GM15510 (cell line): Measurements from ENCODE around the gene DUSP16.

Experiments used
- POLR2A ChIP-seq: IDR thresholded peaks from 3 replicates; pipeline ENCODE4 v1.6.1; 2011; ENCODE audit warnings: borderline replicate concordance; ENCODE audit not compliant: insufficient read length; ENCODE audit errors: extremely low read depth

DUSP16 gene

GRCh38 chr12:12587878-12588277 lies 25.2 kb upstream of the DUSP16 start:
- no peak for TF ChIP-seq POLR2A

DNA sequence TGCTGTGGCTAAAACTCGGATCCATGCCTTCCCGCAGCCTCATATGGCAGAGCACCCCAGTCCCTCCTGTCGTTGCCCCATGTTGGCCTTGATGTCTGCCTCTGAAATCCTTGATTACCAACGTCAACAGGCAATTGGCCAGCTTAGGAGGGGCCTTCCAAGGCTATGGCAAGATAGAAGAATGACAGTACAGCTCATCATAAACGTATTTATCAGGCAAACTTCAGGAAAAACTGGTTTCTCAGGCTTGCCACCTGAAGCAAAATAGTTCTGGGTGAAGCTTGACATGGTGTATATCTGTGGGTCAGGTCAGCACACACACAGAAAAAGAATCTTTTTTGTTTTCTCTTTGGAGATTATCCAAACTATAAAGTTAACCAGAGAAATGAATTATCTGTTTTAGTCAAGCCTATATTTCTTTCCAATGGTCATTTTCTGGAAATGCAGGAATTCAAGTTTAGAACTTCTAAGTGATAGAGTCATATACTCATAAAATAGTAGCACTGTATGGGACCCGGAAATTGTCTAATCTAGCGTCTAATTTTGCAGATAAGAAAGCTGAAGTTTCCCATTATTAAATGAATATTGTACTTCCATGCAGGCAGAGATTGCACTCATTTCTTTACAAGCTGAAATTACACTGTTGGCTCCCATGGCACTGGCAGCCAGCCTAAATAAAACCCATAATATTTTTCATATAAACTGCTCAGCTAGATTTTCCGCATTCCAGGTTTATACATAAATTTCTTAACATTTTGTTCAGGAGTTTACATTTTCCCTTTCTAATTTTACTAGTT lies 24.4 kb upstream of the DUSP16 start:
- TF ChIP-seq POLR2A = no peak

GRCh38 chr12:12585115-12585863 lies 22.6 kb upstream of the DUSP16 start:
- TF ChIP-seq POLR2A = no peak

DNA sequence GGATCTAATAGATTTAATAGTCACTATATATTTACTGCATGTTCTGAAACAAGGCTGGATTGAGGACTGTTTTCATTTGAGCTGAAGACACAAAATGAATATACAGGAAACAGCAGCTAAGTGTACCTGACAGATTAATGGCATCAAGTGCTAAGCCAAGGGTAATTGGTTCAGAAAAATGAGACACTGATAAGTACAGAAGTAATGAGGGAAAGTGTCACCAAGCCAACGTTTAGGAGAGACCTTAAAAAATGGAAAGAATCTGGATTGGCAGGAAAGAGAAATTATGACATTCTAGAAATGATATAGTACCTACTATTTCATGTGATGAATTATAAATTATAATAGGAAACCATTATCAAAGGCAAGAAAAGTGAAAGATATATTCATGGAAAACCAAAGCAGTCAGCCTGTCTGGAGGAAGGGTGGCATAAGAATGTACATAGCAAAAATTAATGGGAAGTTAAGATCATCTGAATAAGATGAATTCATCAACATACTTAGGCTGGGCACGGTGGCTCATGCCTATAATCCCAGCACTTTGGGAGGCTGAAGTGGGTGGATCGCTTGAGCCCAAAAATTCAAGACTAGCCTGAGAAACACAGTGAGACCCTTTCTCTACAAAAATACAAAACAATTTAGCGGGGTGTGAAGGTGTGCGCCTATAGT lies 21.0 kb upstream of the DUSP16 start:
- no peak for TF ChIP-seq POLR2A

DNA sequence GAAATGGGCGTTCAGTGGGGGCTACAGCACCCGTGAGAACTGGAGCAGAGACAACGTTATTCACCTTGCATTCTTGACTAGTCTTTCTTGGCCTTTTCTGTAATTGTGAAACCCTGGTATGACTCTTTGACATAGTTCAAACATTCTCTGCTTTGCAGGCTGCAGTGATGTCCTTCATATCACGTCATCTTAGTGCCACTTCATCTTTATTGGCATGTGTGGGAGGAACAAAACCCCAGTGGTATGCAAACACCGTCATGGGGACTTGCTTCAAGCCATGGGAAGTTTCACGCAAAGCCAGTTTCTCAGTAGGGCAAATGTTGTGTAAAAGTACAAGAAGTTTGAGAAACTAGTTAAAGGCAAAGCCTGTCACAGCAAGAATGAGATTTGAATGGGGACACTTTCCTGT lies 20.2 kb upstream of the DUSP16 start:
- TF ChIP-seq POLR2A = no peak

DNA sequence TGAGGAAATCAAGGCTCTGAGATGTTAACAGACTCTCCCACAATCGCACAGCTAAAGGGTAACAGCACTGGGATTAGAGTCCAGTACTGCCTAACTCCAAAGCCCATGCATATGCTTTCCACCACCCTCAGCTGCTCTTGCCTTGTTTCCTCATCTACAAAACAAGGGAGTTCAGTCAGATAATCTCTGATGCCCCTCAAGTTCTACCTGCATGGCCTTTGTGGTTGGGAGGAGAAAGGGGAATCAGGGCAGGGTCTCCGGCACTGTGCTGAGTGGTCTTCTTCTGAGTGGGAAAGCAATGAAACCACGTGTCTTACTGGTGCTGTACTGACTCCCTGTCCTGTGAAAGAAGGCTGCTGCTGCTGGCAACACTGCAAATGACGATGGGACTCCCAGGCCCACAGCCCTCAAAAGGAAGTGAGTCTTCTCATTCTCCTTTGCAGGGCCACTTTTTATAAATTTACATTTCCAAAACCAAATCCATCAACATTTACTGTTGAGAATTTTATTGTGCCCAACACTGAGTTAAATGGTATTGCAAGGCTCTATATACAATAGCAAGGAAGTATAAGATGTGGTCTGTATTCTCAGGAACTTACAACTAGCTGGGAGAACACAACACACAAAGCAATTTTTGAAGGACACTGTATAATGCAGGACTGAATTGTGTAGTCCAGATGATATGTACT lies 19.7 kb upstream of the DUSP16 start:
- no peak for TF ChIP-seq POLR2A

GRCh38 chr12:12577786-12578185 lies 15.1 kb upstream of the DUSP16 start:
- no peak for TF ChIP-seq POLR2A

- no peak for TF ChIP-seq POLR2A
These were observed 10.0 kb upstream of the DUSP16 start for GRCh38 chr12:12572659-12573058.

DNA sequence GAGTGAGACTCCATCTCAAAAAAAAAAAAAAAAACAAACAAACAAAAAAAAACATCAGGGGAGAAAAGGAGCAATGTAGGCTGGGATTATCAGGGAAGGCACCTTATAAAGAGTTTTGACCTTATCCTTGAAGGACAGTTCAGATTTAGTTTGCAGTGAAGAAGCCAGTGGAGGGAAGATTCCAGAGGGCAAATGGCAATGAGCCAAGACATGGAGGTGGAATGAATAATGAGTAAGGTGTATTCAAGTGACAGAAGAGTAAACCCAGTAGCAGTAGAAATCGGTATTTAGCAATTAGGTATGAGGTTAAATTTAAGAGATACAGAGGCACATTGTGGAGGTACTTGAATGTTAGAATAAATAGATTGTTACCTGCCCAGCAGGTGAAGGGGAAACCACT lies 2.2 kb upstream of the DUSP16 start:
- TF ChIP-seq POLR2A = no peak

GRCh38 chr12:12563290-12563928 lies 746 bp upstream of the DUSP16 start:
- TF ChIP-seq POLR2A = no peak

DNA sequence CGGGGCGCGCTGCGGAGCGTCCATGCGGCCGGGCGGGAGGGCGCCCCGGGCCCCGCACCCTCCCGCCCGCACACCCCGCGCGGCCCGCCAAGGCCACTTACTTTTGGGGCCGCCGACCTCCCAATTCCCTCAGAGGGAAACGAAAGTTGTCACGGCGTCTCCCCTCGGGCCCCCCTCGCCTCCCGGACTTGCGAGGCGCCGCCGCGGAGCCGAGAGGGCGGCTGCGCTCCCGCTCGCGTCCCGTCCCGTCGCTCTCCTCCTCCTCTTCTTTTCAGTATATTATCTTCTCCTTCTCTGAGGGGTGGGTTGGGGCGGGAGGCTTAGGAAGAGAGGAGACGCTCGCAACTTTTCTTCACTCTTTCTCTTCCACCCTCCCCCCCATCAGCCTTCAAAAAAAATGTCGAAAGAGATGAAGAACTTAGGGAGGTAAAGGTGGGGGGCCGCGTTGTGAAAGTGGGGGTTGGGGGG lies 613 bp downstream of the DUSP16 start:
- TF ChIP-seq POLR2A = no peak

DNA sequence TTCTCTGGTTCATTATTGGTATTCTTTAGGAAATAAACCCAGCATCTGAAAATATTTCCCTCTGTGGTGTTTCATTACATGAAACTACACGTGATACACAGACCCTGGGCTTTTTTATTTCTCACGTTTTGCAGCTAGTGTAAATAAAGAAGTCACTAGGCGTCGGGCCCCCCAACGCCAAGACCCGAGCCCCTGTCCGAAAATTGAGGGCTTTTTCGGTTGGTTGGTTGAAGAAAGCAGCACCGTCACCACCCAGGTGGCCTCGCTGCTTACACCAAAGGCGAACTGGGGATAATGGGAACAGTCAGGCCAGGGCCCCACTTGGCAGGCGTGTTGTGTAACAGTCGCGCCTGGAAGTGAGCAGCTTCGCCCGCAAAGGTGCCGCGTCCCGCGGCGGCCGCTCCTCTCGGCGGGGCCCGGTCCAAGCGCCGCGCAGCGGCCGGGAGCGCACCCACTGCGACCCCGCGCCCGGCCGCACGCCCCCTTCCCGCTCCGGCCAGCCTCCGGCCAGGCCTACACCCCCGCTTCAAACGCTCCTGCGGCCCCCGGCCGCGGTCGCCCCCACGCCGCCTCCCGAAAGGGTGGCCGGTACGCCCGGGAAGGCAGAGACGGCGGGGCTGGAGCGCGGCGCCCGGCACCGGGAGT lies 1.2 kb downstream of the DUSP16 start:
- TF ChIP-seq POLR2A = no peak

GRCh38 chr12:12560587-12561370 lies 1.9 kb downstream of the DUSP16 start:
- no peak for TF ChIP-seq POLR2A
